ENCODE measurements around the gene HBZ. TPM values are rescaled to one million over a fixed set of nuclear protein-coding genes. Genes with fewer than 3 reads are reported as not detected.

The HBZ gene
- total and polyA plus RNA-seq, 9 donors: 0.93 to 16.3 (median 7.2) TPM

Other genes starting within 250 kb of the HBZ start
- 2.7 TPM for gene POLR3K, start 99.0 kb upstream of the HBZ start, total RNA-seq
- gene POLR3K, start 99.0 kb upstream of the HBZ start, polyA plus RNA-seq (ENCODE audit: insufficient read depth in 1 of 8, insufficient read length in 8 of 8, low replicate concordance in 1 of 8): 1 to 10 TPM; 7.6 to 9.8 (median 8.0) TPM
- 23.8 TPM for gene SNRNP25, start 98.8 kb upstream of the HBZ start, total RNA-seq
- gene SNRNP25, start 98.8 kb upstream of the HBZ start, polyA plus RNA-seq (ENCODE audit: insufficient read depth in 1 of 8, insufficient read length in 8 of 8, low replicate concordance in 1 of 8): 10 to 100 TPM; 27.2 to 31.9 (median 30.2) TPM
- 20.6 TPM for gene RHBDF1, start 80.0 kb upstream of the HBZ start, total RNA-seq
- 10 to 100 TPM; 36.9 to 53.3 (median 48.2) TPM for gene RHBDF1, start 80.0 kb upstream of the HBZ start, polyA plus RNA-seq (ENCODE audit: insufficient read depth in 1 of 8, insufficient read length in 8 of 8, low replicate concordance in 1 of 8)
- 39.0 TPM for gene MPG, start 74.4 kb upstream of the HBZ start, total RNA-seq
- gene MPG, start 74.4 kb upstream of the HBZ start, polyA plus RNA-seq (ENCODE audit: insufficient read depth in 1 of 8, insufficient read length in 8 of 8, low replicate concordance in 1 of 8): 10 to 100 TPM; 24.2 to 37.6 (median 32.2) TPM
- 7.3 TPM for gene NPRL3, start 14.0 kb upstream of the HBZ start, total RNA-seq
- 10 to 100 TPM; 21.3 to 31.1 (median 27.8) TPM for gene NPRL3, start 14.0 kb upstream of the HBZ start, polyA plus RNA-seq (ENCODE audit: insufficient read depth in 1 of 8, insufficient read length in 8 of 8, low replicate concordance in 1 of 8)
- gene HBM, start 13.3 kb downstream of the HBZ start, total RNA-seq: 15.2 TPM
- 10 to 100 TPM in 6 of 8 donors, 1 to 10 TPM in 2; 4.3 to 28.0 (median 15.1) TPM for gene HBM, start 13.3 kb downstream of the HBZ start, polyA plus RNA-seq (ENCODE audit: insufficient read depth in 1 of 8, insufficient read length in 8 of 8, low replicate concordance in 1 of 8)
- 926 TPM for gene HBA2, start 20.2 kb downstream of the HBZ start, total RNA-seq
- gene HBA2, start 20.2 kb downstream of the HBZ start, polyA plus RNA-seq (ENCODE audit: insufficient read depth in 1 of 8, insufficient read length in 8 of 8, low replicate concordance in 1 of 8): over 10,000 TPM in 2 of 8 donors, 1,000 to 10,000 TPM in 6; 2,138 to 10,285 (median 6,265) TPM
- 387 TPM for gene HBA1, start 24.0 kb downstream of the HBZ start, total RNA-seq
- gene HBA1, start 24.0 kb downstream of the HBZ start, polyA plus RNA-seq (ENCODE audit: insufficient read depth in 1 of 8, insufficient read length in 8 of 8, low replicate concordance in 1 of 8): 1,000 to 10,000 TPM; 1,237 to 7,147 (median 3,734) TPM
- 2.5 TPM for gene HBQ1, start 27.8 kb downstream of the HBZ start, total RNA-seq
- gene HBQ1, start 27.8 kb downstream of the HBZ start, polyA plus RNA-seq (ENCODE audit: insufficient read depth in 1 of 8, insufficient read length in 8 of 8, low replicate concordance in 1 of 8): 1 to 10 TPM in 6 of 8 donors, under 1 TPM in 2; 0.85 to 3.2 (median 1.9) TPM
- gene LUC7L, start 76.8 kb downstream of the HBZ start, total RNA-seq: 67.3 TPM
- gene LUC7L, start 76.8 kb downstream of the HBZ start, polyA plus RNA-seq (ENCODE audit: insufficient read depth in 1 of 8, insufficient read length in 8 of 8, low replicate concordance in 1 of 8): 10 to 100 TPM; 59.1 to 89.4 (median 69.7) TPM
- 26.9 TPM for gene FAM234A, start 82.2 kb downstream of the HBZ start, total RNA-seq
- gene FAM234A, start 82.2 kb downstream of the HBZ start, polyA plus RNA-seq (ENCODE audit: insufficient read depth in 1 of 8, insufficient read length in 8 of 8, low replicate concordance in 1 of 8): 10 to 100 TPM; 38.1 to 49.5 (median 44.6) TPM
- 1.2 TPM for gene RGS11, start 123.3 kb downstream of the HBZ start, total RNA-seq
- 1 to 10 TPM in 6 of 8 donors, under 1 TPM in 2; 0.92 to 3.1 (median 1.6) TPM for gene RGS11, start 123.3 kb downstream of the HBZ start, polyA plus RNA-seq (ENCODE audit: insufficient read depth in 1 of 8, insufficient read length in 8 of 8, low replicate concordance in 1 of 8)
- 1.0 TPM for gene ARHGDIG, start 127.9 kb downstream of the HBZ start, total RNA-seq
- gene ARHGDIG, start 127.9 kb downstream of the HBZ start, polyA plus RNA-seq (ENCODE audit: insufficient read depth in 1 of 8, insufficient read length in 8 of 8, low replicate concordance in 1 of 8): 1 to 10 TPM in 2 of 8 donors, under 1 TPM in 6; 0.30 to 2.4 (median 0.63) TPM
- 0.84 TPM for gene PDIA2, start 130.5 kb downstream of the HBZ start, total RNA-seq
- gene PDIA2, start 130.5 kb downstream of the HBZ start, polyA plus RNA-seq (ENCODE audit: insufficient read depth in 1 of 8, insufficient read length in 8 of 8, low replicate concordance in 1 of 8): 1 to 10 TPM in 1 of 8 donors, under 1 TPM in 7; 0.46 to 1.8 (median 0.60) TPM
- gene AXIN1, start 200.1 kb downstream of the HBZ start, total RNA-seq: 14.5 TPM
- gene AXIN1, start 200.1 kb downstream of the HBZ start, polyA plus RNA-seq (ENCODE audit: insufficient read depth in 1 of 8, insufficient read length in 8 of 8, low replicate concordance in 1 of 8): 10 to 100 TPM; 11.5 to 19.2 (median 14.2) TPM
- gene MRPL28, start 217.9 kb downstream of the HBZ start, total RNA-seq: 46.1 TPM
- gene MRPL28, start 217.9 kb downstream of the HBZ start, polyA plus RNA-seq (ENCODE audit: insufficient read depth in 1 of 8, insufficient read length in 8 of 8, low replicate concordance in 1 of 8): 10 to 100 TPM; 48.4 to 52.6 (median 50.0) TPM
- gene PGAP6, start 229.3 kb downstream of the HBZ start, total RNA-seq: 16.3 TPM
- 10 to 100 TPM; 23.3 to 38.2 (median 29.3) TPM for gene PGAP6, start 229.3 kb downstream of the HBZ start, polyA plus RNA-seq (ENCODE audit: insufficient read depth in 1 of 8, insufficient read length in 8 of 8, low replicate concordance in 1 of 8)
- 53.5 TPM for gene NME4, start 244.6 kb downstream of the HBZ start, total RNA-seq
- gene NME4, start 244.6 kb downstream of the HBZ start, polyA plus RNA-seq (ENCODE audit: insufficient read depth in 1 of 8, insufficient read length in 8 of 8, low replicate concordance in 1 of 8): 100 to 1,000 TPM in 3 of 8 donors, 10 to 100 TPM in 5; 70.9 to 115 (median 97.2) TPM
- 8.4 TPM for gene DECR2, start 249.2 kb downstream of the HBZ start, total RNA-seq
- 10 to 100 TPM in 7 of 8 donors, 1 to 10 TPM in 1; 8.8 to 20.6 (median 13.4) TPM for gene DECR2, start 249.2 kb downstream of the HBZ start, polyA plus RNA-seq (ENCODE audit: insufficient read depth in 1 of 8, insufficient read length in 8 of 8, low replicate concordance in 1 of 8)

Data from muscle of leg (tissue), 9 donors.